GM06990 (cell line): ENCODE data around the gene NPR3.

Source experiments
- DNase-seq: peaks from one replicate; pipeline ENCODE4 v3.0.0-alpha.2; 2011; ENCODE audit not compliant: insufficient read length; ENCODE audit errors: extremely low read depth
- H3K27me3 ChIP-seq: replicated peaks from 2 replicates; pipeline ENCODE4 v1.6.0; 2011; ENCODE audit warnings: low read length; ENCODE audit not compliant: control insufficient read depth, insufficient read depth
- H3K36me3 ChIP-seq: 2 replicates; pipeline ENCODE4 v1.5.1; 2011; ENCODE audit warnings: low read length; ENCODE audit not compliant: control insufficient read depth, insufficient read depth
- H3K4me3 ChIP-seq: replicated peaks from 2 replicates; pipeline ENCODE4 v1.5.1; 2011; ENCODE audit warnings: low read depth, mild to moderate bottlenecking, control low read depth, low read length
- TF ChIP-seq, protein P1 (sequence below): IDR thresholded peaks from 2 replicates; pipeline ENCODE4 v1.5.1; 2011; ENCODE audit warnings: low read length, control low read depth, mild to moderate bottlenecking, inconsistent platforms; ENCODE audit not compliant: insufficient read depth, poor library complexity, severe bottlenecking

Gene NPR3

DNA sequence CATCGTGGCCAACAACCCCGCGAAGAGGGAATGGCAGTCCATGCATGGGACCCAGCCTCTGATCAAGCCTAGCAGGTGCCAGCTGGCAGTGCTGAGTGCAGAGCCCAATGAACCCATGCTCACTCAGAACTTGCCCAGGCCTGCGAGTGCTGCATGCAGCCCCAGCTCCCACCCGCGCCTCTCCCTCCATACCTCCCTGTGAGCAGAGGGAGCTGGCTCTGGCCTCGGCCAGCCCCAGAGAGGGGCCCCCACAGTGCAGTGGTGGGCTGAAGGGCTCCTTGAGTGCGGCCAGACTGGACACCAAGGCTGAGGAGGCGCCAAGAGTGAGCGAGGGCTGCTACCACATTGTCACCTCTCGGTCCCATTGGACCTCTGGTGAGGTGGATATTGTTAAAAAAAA is 32.6 kb upstream of the NPR3 start:
- Histone ChIP-seq H3K4me3 (no peak overlapping the region), H3K27me3 (no peaks in the 10 kb centered on the region), H3K36me3 (no peaks in the 10 kb centered on the region)
- DNase-seq = no peak
- TF ChIP-seq, protein P1, sequence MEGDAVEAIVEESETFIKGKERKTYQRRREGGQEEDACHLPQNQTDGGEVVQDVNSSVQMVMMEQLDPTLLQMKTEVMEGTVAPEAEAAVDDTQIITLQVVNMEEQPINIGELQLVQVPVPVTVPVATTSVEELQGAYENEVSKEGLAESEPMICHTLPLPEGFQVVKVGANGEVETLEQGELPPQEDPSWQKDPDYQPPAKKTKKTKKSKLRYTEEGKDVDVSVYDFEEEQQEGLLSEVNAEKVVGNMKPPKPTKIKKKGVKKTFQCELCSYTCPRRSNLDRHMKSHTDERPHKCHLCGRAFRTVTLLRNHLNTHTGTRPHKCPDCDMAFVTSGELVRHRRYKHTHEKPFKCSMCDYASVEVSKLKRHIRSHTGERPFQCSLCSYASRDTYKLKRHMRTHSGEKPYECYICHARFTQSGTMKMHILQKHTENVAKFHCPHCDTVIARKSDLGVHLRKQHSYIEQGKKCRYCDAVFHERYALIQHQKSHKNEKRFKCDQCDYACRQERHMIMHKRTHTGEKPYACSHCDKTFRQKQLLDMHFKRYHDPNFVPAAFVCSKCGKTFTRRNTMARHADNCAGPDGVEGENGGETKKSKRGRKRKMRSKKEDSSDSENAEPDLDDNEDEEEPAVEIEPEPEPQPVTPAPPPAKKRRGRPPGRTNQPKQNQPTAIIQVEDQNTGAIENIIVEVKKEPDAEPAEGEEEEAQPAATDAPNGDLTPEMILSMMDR = no peak

DNA sequence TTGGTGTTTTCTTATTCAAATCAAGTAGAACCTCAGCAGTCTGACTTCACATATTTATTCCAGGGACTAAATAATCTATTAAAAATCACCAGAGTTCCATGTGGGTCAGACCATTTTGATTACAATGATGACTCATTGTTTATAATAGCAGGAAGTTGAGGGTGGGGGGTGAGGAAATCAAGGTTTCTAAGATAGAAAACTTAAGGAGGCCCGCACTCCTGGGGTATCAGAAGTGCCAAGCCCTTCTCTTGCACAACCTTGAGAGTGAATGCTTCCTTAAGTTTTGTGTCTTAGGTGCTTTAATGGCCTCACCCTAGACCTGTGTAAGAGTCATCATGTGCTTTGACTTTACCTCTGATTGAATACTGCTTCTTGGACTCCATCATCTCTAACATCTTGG is 31.9 kb upstream of the NPR3 start:
- TF ChIP-seq, protein P1 = no peak
- Histone ChIP-seq H3K4me3 (no peak overlapping the region), H3K36me3 (no peaks in the 10 kb centered on the region), H3K27me3 (no peaks in the 10 kb centered on the region)
- no peak for DNase-seq

DNA sequence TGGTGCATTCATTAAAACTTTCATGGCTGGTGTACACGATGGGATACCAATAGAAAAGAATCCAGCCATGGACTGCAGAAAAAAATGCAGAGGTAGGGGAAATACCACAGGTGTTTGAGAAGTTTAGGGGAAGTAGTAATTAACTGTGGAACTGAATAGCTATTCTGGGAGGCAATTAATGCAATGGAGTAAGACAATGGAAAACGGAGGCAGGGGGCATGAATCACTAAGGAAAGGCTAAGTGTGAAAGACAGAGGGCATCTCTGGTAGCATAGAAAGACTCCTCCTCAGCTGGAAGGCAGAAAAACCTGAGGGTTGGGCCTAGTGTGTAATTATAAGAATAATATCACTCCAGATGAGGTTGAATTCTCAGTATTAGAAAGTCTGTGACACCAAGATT is 30.9 kb upstream of the NPR3 start:
- H3K36me3 ChIP-seq = no peaks in the 10 kb centered on the region
- TF ChIP-seq, protein P1 = no peak
- no peak for DNase-seq
- no peak overlapping the region for H3K4me3 ChIP-seq
- H3K27me3 ChIP-seq = no peaks in the 10 kb centered on the region

DNA sequence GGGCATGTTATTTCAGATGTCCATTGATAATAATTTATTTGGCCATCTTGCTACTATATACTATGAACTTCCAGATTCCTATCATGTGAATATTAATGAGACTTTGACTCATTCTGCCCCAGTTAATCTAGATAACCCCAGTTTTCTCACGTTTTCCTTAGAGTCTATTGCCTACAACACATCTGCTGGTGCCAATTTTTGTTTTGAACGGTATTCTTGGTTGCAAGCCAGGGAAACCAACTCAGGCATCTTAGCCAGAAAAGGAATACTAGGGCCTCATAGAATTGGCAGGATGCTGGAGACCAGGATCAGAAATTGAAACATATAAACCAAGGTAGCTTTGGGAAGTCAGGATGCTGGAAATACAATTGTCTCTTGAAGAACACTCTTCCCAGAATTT is 28.0 kb upstream of the NPR3 start:
- TF ChIP-seq, protein P1 = no peak
- no peak overlapping the region for H3K4me3 ChIP-seq
- DNase-seq = no peak
- H3K36me3 ChIP-seq = no peaks in the 10 kb centered on the region
- no peaks in the 10 kb centered on the region for H3K27me3 ChIP-seq

DNA sequence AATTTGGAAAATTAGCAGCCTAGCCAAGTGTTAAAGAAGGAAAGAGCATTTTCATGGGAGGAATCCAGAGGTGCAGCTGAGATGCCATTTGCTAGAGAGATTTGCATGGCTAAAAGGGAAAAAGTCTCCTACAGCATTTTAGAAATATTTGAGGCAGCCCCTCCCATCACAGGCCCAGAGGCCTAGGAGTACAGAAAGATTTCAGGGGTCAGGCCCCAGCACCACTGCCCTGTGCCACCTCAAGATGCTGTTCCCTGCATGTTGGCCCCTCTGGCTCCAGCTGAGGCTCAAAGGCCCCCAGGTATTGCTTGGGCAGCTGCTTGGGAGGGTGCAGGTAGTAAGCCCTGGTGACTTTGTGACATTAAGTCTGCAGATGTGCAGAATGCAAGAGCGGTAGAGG is 26.9 kb upstream of the NPR3 start:
- H3K27me3 ChIP-seq = no peaks in the 10 kb centered on the region
- DNase-seq = no peak
- H3K36me3 ChIP-seq = no peaks in the 10 kb centered on the region
- no peak overlapping the region for H3K4me3 ChIP-seq
- TF ChIP-seq, protein P1 = no peak

DNA sequence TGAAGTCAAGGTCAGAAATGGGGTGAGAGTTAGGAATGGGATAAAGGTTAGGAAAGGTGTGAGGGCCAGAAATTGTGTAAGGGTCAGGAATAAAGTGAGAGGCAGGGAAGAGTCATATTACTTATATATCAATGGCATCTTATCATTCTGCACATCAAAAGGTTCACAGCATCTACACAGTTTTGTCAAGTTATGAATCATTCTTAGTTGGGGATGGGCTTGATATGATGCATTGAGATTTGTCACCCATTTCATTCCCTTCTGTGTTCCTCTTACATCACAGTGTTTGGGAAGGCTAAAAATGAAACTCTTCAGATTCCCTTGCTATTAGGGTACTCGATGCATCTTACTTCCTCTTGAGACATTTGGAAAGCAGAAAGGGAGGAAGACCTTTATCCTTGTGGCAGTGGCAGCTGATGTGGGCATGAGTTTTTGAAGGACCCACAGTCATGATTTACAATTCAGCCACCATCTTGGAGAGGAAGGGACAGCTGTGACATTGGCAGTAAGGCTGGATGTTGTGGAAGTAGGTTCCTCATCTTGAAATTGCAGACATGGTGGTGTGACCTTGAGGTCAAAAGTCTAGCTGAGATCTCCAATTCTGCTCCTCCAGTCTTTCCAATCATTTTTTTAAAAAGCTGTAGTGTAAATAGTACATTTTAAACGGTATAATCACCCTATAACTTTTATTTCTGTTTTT is 24.2 kb upstream of the NPR3 start:
- Histone ChIP-seq H3K4me3 (no peak overlapping the region), H3K36me3 (no peaks in the 10 kb centered on the region), H3K27me3 (no peaks in the 10 kb centered on the region)
- TF ChIP-seq, protein P1 = no peak
- DNase-seq = no peak
